GM18868 (cell line): Measurements from ENCODE around the gene C2CD2.
A peak's percentile ranks its signal among the peaks of the same experiment; 100 is the strongest.
"Not testable (repeated sequence)": the region's sequence is repeated elsewhere in the genome, so short reads cannot be mapped to it uniquely, and the experiment has no call there.

Source experiments
- ATAC-seq: cut with Tn5 transposase; IDR thresholded peaks from one replicate; pipeline ENCODE4 v1.9.1; 2021; ENCODE audit warnings: mild to moderate bottlenecking, moderate library complexity; ENCODE audit not compliant: unreplicated experiment

C2CD2 gene

DNA sequence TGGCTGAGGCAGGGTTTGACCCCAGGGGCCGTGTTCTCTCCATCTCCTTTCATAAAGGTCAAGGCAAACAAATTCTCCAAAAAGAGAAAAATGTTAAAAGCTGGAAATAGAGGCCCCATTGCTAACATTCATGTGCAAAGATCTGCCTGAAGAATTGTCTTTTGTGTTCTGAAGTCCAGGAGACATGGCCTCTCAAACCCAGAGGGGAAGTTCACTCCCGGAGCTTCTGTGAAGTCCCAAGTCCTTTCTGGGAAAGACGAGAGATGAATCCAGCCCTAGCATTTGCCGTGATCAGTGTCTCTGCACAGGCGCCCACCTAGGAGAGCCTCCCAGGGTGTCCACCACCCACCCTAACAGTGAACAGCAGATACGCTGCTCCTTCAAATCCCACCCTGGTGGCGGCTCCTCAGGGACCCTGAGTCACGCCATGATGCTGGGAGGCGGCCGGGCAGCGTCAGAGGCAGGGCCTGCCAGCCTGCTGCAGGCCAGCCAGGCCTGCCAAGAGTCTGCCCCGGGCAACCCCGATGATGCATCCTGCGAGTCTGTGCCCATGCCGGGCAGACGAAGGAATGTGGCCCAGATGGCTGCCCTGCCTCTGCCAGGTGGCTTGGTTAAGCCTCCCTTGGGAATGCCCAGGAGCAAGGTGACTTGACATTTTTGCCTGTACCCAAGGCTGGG, 5.2 kb upstream of the C2CD2 start:
- ATAC-seq: no peak

DNA sequence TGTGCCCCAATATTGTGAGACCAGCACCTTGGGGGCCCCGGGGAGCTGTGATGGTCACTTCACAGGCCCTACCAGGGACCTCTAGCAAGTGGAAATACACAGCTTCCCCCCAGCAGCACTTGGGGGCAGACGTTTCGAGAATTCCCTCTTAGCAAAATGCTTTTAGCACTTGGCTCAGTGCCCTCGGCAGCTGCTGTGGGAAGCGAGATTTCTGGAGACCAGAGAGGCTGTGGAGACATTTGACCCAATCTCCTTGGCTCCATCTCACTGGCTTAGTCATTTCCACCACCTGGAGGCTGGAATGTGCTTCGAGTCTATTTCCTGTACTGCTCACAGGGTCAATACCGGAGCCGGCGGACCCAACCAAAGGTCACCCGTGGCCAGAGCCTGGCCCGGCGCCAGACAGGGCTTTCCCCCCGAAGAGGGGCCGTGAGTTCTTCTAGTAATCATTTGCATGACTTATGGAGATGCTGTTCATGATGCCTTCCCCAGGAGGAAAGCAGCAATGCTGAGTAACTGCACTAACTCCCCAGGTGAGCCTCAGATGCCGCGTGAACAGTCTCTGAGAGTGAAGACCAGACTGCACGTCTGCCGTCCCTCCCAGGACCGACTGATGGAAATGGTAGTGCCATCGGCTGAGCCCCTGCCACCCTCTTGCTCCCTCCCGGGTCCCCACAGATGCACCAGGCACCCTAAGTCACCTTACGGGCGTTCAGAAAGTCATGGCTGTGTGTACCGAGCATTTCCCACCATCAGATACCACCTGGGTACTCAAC, 4.4 kb upstream of the C2CD2 start:
- no peak for ATAC-seq

DNA sequence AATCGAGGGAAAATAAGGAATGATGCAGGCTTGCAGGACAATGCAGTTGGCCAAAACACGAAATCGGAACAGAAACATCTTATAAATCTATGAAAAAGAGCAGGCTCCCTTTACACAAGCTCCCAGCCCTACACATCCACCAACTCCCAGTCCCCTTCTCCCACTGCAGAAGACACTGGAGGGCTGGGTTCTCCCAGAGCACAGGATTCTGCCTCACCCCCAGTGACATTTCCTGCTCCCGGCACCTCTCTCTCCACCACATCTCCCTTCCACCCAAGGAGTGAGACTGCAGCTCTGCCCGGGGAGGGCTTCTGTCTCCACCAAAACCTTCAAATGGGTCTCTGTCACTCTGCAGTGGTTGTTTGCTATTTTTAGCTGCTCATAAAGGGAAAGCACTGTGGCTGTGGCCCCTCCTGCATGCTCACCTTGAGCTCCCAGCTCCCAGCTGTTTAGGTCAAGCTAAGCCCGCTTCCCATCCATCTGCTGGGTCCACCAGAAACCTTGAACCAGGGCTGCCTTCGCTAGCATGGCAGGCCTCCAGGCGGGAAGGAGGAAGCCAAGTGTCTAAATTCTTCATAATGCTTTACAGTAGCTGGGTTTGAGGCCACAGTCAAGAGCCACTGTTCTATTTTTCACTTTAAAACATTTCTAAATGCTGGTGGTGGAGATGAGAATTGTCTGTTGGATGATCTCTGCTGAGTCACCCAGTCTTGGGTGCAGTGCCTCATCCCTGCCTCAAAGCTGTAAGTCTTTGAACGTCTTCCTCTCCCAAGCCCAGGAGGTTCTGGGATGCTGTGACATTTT, 3.3 kb upstream of the C2CD2 start:
- ATAC-seq: no peak

DNA sequence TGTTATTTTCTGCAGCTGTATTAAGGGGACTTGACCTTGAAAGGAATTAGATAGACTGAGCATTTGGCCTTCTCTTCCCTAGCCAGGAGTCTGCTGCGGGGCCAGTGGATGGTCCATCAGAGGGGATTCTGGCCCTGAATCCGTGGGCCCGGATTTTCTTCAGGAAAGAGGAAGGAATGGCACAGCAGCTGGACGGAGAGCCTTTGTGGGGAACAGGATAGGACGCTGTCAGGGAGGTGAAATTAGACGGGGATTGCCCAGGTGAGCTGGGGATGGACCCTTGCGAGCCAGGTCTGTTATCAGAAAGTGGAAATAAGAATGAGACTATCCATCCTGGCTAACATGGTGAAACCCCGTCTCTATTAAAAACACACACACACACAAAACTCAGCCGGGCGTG, 1.7 kb upstream of the C2CD2 start:
- no peak for ATAC-seq

DNA sequence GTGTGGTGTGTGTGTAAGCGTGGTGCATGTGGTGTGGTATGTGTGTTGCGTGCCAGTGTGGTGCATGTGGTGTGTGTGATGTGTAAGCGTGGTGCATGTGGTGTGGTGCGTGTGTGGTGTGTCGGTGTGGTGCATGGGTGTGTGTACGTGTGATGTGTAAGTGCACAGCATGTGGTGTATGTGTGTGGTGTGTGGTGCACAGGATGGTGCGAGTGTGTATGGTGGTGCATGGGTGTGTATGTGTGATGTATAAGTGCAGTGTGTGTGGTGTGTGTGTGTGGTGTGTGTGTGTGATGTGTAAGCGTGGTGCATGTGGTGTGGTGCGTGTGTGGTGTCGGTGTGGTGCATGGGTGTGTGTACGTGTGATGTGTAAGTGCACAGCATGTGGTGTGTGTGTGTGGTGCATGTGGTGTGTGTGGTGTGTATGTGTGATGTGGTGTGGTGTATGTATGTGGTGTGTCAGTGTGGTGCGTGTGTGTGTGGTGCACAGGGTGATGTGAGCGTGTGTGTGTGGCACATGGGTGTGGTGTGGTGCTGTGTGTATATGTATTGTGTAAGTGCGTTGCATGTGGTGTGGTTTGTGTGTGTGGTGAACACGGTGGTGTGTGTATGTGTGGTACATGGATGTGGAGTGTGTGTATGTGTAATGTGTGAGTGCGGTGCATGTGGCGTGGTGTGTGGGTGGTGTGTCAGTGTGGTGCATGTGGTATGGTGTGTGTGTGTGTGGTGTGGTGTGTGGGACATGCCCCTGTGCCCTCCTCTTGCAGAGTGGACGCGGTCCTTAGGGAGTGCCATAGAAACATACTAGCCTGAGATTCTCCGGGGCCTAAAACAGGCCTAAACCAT, 1.1 kb upstream of the C2CD2 start:
- ATAC-seq: no peak

DNA sequence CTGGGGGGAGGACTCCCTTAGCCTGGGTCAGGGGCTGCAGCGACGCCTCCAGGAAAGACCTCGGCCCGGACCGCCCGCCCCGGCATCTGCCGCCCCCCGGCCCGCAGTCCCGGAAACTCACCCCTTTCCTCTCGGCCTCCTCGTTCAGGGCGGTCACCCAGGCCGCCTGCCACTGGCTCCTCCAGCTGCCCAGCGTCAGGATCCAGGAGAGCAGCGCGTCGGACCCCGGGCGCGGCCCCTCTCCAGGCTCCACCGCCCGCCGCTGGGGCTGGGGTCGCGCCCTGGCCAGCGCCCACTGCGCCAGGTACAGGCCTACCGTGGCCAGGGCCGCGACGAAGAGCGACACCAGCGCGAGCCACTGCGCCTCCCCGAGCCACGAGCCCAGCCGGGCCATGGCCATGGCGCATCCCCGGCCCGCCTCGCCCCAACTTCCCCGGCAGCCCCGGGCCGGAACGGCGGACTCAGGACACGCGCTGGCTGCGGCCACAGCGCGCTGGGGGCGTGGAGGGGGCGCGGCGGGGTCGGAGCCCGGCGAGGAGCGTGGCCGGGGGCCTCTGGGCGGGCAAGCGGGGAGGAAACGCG, 478 bp downstream of the C2CD2 start:
- peak; percentile 13 for ATAC-seq

DNA sequence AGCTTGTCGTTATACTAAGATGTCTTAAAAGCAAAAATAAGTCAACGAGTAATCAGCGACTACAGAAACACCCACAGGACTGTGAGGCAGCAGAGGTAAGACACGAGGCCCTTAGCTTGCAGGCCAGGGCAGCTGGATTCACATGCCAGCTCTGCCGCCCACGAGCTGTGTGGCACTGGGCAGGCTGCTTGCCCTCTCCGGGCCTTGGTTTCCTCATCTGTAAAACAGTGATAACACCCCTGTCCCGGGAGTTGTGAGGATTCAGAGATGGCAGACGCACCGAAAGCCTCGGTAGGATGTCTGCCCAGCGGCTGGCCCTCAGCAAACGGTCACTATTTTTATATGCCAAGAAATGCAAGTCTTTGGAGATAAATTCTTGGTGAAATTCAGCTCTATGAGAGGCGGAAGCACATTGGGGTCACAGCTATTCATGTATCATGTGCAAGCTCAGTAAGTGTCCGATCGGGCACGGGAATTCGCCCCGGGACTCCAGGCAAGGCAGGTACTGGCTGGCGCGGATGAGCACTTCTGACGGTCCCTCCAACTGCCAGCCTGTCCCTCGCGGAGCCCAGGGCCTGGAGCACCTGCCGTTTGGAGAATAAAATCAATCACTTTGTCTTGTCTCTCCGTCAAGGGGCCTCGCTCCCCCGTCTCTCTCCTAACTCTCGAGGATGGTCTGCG, 1.1 kb downstream of the C2CD2 start:
- no peak for ATAC-seq

DNA sequence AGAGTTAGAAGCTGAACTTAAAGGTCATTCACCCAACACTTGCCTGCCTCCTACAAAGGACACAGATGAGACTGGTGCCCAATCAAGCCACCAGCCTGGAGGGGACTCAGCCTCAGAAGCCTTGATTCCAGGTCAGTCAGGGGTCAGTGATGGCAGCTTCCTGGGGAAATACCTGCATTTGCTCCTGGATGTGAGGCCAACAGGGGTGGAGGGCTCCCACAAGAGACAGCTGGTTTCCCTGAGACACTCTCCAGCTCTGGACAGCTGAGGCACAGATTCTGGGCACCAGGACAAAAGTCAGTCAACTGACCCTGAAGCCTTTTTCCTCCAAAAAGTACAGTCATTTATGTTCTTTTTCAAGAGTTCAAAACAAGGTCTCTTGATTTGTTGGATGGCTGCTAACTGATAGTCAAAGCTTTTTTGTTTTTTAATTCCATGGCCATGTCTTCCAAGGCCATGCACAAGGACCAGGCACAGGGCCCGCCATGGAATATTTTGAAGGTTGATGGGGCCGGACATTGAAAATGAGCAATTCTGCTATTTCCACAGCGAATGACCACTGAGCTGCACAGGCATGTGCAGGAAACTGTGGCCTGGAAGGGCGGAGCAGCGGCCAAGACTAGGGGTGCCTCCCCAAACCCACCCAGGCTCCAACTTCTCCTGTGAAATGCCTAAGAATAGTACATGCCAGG, 1.8 kb downstream of the C2CD2 start:
- no peak for ATAC-seq

DNA sequence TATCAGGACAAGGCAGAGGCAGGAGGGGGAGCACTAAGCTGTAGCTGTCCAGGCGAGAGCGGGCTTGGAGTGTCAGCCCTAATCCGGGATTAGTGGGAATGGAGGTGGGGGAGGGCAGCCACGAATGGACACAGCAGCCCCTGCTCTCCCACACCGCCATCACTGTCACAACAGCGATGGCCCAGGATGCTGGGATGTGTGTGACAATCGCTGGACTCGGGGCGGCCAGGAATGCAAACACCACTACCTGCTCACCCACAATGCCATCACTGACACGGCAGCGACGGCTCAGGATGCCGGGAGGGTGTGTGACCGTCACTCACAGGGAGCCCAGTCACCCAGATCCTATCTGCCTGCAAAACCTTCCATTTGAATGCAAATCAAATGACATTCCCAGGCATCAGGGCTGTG, 2.9 kb downstream of the C2CD2 start:
- no peak for ATAC-seq

DNA sequence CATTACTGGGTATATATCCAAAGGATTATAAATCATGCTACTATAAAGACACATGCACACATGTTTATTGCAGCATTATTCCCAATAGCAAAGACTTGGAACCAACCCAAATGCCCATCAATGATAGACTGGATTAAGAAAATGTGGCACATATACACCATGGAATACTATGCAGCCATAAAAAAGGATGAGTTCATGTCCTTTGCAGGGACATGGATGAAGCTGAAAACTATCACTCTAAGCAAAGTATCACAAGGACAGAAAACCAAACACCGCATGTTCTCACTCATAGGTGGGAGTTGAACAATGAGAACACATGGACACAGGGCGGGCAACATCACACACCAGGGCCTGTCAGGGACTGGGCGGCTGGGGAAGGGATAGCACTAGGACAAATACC, 4.2 kb downstream of the C2CD2 start:
- not testable (repeated sequence) for ATAC-seq

DNA sequence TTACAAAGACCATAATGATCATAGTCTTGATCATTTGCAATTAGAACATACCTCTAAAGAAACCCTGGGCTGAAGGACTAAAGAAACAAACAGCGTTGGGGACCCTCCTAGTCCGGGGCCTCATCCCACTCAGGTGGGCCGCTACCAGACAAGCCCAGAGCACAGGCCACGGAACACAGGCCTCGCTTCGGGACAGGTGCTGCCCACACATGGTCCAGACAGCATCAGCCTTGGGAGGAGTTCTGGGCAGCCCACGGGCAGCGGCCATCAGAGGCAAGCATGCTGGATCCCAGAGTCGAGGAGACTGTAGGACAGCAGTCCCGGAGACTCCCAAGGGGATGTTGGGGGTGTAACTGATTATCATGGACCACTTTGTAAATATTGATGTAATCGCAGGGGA, 4.9 kb downstream of the C2CD2 start:
- no peak for ATAC-seq

DNA sequence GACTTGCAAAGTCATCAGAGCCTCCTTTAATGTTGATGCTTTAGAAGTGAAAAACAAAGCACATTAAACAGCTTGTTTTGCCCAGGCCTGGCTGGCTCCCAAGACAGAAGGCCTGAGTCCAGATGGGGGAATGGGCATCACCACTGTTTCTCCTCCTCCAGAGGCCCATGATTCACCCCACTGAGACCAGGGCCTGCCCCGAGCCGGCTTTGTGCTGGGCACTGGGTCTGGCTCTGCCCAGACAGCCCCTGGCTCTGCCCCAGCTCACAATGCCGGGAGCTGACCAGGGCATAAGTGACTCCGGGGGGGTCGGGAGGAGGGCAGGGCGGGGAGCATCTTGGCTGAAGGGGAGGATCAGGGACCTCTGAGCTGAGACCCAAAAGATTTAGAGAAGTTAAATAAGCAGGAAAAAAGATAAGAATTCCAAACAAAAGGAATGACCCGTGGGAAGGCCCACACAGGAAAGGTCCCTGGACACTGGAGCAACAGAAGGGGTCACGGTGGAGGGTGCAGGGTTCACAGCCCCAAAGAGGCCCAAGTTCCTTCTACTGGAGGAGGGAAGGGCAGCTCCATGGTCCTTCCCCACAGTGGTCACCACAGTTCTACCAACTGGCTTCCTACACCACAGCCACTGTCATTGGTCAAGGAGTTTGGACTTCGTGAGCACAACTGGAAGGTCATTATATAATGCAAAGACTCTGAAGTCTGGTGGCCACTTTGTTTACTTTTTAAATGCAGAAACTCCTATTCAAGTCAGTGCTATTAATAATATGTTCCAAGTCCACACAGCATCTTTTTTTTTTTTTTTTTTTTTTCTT, 5.5 kb downstream of the C2CD2 start:
- ATAC-seq: no peak

DNA sequence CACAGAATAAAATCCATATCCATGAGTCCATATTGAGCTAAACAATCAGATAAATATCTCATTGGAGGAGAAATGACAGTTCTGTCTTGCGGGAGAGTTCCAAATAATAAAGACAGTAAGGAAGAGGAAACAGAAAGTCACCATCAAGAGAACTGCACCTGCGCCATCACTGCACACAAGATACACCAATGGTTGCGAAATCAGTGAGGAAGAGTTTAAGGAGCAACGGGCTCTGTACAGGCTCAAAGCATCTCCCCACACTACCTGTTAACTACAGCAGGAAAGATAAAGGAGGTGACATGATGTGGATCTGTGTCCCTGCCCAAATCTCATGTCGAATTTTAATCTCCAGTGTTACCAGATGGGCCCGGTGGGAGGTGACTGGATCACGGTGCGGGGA, 7.8 kb downstream of the C2CD2 start:
- no peak for ATAC-seq

DNA sequence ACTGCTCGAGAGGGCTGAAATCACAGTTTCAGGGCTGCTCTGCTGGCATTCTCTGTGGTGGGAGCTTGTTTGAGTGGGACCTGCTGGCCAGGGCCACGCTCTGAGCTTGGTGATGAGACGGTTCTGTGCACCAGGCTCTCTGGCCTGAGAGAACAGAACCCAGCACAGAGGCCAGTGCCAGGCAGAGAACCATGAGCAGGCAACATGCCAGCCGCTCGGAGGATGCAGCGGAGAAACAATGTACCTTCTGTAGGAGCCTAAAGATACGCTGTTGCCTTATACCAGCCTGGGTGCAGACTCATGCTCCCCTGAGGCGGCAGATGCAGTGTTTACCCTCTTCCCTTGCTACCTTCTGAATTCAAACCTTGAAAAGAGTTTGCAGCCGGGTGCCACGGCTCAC, 10.0 kb downstream of the C2CD2 start:
- ATAC-seq: no peak

DNA sequence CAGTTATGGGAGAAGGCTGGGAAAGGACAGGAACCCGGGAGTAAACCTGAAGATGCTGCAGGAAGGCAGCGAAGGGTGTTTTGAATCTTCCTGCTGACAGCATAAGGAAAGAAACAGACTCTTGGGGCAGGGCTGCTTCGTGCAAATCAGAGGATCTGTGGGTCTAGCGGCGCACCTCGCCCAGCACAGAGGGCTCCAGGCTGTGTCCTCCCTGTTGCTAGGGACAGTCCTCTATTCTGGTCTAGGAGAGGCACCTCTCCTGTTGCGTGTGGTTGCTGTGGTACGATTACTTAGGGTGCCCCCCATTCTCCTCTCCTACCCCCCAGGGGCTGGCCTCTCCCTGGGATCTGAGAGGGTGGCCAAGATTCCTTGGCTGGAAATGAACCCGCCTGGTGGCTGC, 11.4 kb downstream of the C2CD2 start:
- ATAC-seq: no peak

DNA sequence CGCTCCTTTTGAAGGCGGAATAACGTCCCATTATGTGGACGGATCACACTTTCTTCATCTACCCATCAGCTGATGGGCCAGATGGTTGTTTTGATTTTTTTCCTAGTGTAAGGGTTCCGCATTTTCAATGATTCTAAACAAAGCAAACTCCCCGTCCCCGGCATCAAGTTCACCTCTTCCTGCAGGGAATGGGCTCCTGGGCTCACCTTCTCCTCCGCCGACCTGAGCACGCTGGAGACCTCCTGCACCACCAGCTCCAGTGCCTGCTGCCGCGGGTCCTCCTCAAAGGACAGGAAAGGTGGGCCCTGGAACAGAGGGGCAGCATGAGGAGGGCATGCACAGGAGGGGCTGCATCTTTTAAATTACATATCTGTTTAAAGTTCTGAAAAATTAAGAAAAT, 11.9 kb downstream of the C2CD2 start:
- no peak for ATAC-seq

DNA sequence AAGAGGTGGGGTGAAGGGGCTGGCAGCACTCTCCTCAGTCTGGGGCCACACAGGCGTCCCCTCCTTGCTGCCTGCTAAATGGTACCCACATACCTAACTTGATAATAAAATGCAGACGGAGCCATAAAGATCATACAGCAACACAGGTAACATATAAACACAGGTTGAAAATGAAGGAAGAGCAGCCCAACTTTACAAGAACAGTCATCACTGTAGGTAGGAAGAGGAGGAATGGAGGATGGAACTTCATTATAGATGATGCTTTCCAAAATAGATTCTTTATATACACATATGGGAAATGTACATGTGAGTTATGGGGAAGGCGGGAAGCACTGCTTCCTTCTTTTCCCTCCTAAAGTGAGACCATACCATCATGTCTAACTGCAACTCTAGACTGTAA, 13.4 kb downstream of the C2CD2 start:
- no peak for ATAC-seq

DNA sequence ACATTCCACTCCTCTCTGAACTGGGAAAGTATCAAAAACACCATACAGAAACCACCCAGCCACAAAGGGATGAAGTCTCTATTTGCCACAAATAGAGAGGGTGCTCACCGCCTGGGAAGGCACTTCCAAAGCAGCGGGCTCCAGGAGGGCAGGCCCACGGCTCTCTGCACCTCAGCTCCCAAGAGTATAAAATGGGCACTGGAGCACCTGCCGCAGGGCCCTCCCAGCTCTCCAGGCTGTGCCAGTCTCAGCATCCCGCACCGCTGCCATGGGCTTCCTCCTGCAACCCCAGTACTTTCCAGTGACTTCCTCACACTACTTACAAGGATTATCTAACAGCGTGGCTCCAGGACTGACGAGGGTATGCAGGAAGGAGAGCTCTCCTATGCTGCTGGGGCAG, 14.4 kb downstream of the C2CD2 start:
- no peak for ATAC-seq
